Activated naive CD8-positive, alpha-beta T cell (primary cell): ENCODE data around the gene CYBB.

ENCODE experiments used
- H3K27ac Mint-ChIP-seq: one replicate; pipeline ENCODE4 v1.8.0; 2021; ENCODE audit warnings: mixed read lengths
- H3K27me3 Mint-ChIP-seq: one replicate; pipeline ENCODE4 v1.8.0; 2021; ENCODE audit warnings: mixed read lengths
- H3K36me3 Mint-ChIP-seq: one replicate; pipeline ENCODE4 v1.8.0; 2021; ENCODE audit warnings: mixed read lengths
- H3K4me1 Mint-ChIP-seq: one replicate; pipeline ENCODE4 v1.8.0; 2021; ENCODE audit warnings: low read depth, mixed read lengths
- H3K4me3 Mint-ChIP-seq: one replicate; pipeline ENCODE4 v1.8.0; 2021; ENCODE audit warnings: mild to moderate bottlenecking, mixed read lengths
- H3K9me3 Mint-ChIP-seq: one replicate; pipeline ENCODE4 v1.8.0; 2021; ENCODE audit warnings: low read depth, mixed read lengths

Gene CYBB

GRCh38 chrX:37779857-37780256, at the start of gene CYBB:
CYBB (plus strand) TSS chrX:37780059; CDS start chrX:37780078, 19 bp downstream.
- no peaks in the 10 kb centered on the region for H3K36me3 Mint-ChIP-seq
- H3K4me3 Mint-ChIP-seq, result no peak within 1 kb of the TSS
- no peak within 1 kb of the TSS for H3K27ac Mint-ChIP-seq
- H3K4me1 Mint-ChIP-seq, result peaks cover 26% of the 10 kb centered on the region
- no peaks in the 10 kb centered on the region for H3K9me3 Mint-ChIP-seq
- no peaks in the 10 kb centered on the region for H3K27me3 Mint-ChIP-seq

- no peaks in the 10 kb centered on the region for H3K9me3 Mint-ChIP-seq
- no peaks in the 10 kb centered on the region for H3K27me3 Mint-ChIP-seq
- peaks cover 14% of the 10 kb centered on the region for H3K4me1 Mint-ChIP-seq
- H3K27ac Mint-ChIP-seq, result no peak overlapping the region
- no peaks in the 10 kb centered on the region for H3K36me3 Mint-ChIP-seq
- H3K4me3 Mint-ChIP-seq, result no peak overlapping the region
Measured at GRCh38 chrX:37745354-37745753, 34.5 kb upstream of the CYBB start.

- H3K4me3 Mint-ChIP-seq, result no peak overlapping the region
- peaks cover 14% of the 10 kb centered on the region for H3K4me1 Mint-ChIP-seq
- no peak overlapping the region for H3K27ac Mint-ChIP-seq
- H3K9me3 Mint-ChIP-seq, result no peaks in the 10 kb centered on the region
- H3K36me3 Mint-ChIP-seq, result no peaks in the 10 kb centered on the region
- H3K27me3 Mint-ChIP-seq, result no peaks in the 10 kb centered on the region
Measured at GRCh38 chrX:37745835-37746217, 34.0 kb upstream of the CYBB start.

- peak overlapping the region; percentile 64 for H3K27ac Mint-ChIP-seq
- no peaks in the 10 kb centered on the region for H3K27me3 Mint-ChIP-seq
- H3K4me3 Mint-ChIP-seq, result no peak overlapping the region
- H3K4me1 Mint-ChIP-seq, result peaks cover 17% of the 10 kb centered on the region
- H3K9me3 Mint-ChIP-seq, result no peaks in the 10 kb centered on the region
- no peaks in the 10 kb centered on the region for H3K36me3 Mint-ChIP-seq
Measured at GRCh38 chrX:37746218-37746941, 33.5 kb upstream of the CYBB start.

- Mint-ChIP-seq H3K36me3 (no peaks in the 10 kb centered on the region), H3K9me3 (no peaks in the 10 kb centered on the region), H3K27ac (no peak overlapping the region), H3K4me1 (peaks cover 19% of the 10 kb centered on the region), H3K4me3 (no peak overlapping the region), H3K27me3 (no peaks in the 10 kb centered on the region)
Measured at GRCh38 chrX:37746951-37747350, 32.9 kb upstream of the CYBB start.

- Mint-ChIP-seq H3K4me3 (no peak overlapping the region), H3K27me3 (no peaks in the 10 kb centered on the region), H3K4me1 (peaks cover 8% of the 10 kb centered on the region), H3K36me3 (no peaks in the 10 kb centered on the region), H3K9me3 (no peaks in the 10 kb centered on the region), H3K27ac (no peak overlapping the region)
Measured at GRCh38 chrX:37752281-37752680, 27.6 kb upstream of the CYBB start.

GRCh38 chrX:37752936-37753335, 26.9 kb upstream of the CYBB start:
- Mint-ChIP-seq H3K27me3 (no peaks in the 10 kb centered on the region), H3K9me3 (no peaks in the 10 kb centered on the region), H3K4me1 (peaks cover 15% of the 10 kb centered on the region), H3K27ac (no peak overlapping the region), H3K4me3 (no peak overlapping the region), H3K36me3 (no peaks in the 10 kb centered on the region)

- Mint-ChIP-seq H3K36me3 (no peaks in the 10 kb centered on the region), H3K27ac (no peak overlapping the region), H3K4me3 (no peak overlapping the region), H3K27me3 (no peaks in the 10 kb centered on the region), H3K9me3 (no peaks in the 10 kb centered on the region), H3K4me1 (peaks cover 16% of the 10 kb centered on the region)
Measured at GRCh38 chrX:37753384-37753783, 26.5 kb upstream of the CYBB start.

GRCh38 chrX:37754516-37754915, 25.3 kb upstream of the CYBB start:
- Mint-ChIP-seq H3K4me1 (peaks cover 16% of the 10 kb centered on the region), H3K4me3 (no peak overlapping the region), H3K36me3 (no peaks in the 10 kb centered on the region), H3K27ac (no peak overlapping the region), H3K9me3 (no peaks in the 10 kb centered on the region), H3K27me3 (no peaks in the 10 kb centered on the region)

GRCh38 chrX:37755025-37755424, 24.8 kb upstream of the CYBB start:
- H3K27me3 Mint-ChIP-seq, result no peaks in the 10 kb centered on the region
- H3K4me1 Mint-ChIP-seq, result peaks cover 16% of the 10 kb centered on the region
- no peak overlapping the region for H3K4me3 Mint-ChIP-seq
- H3K27ac Mint-ChIP-seq, result no peak overlapping the region
- H3K36me3 Mint-ChIP-seq, result no peaks in the 10 kb centered on the region
- H3K9me3 Mint-ChIP-seq, result no peaks in the 10 kb centered on the region

- H3K9me3 Mint-ChIP-seq, result no peaks in the 10 kb centered on the region
- peak overlapping the region; percentile 50 for H3K27ac Mint-ChIP-seq
- H3K36me3 Mint-ChIP-seq, result no peaks in the 10 kb centered on the region
- no peaks in the 10 kb centered on the region for H3K27me3 Mint-ChIP-seq
- no peak overlapping the region for H3K4me3 Mint-ChIP-seq
- peaks cover 11% of the 10 kb centered on the region for H3K4me1 Mint-ChIP-seq
Measured at GRCh38 chrX:37757082-37757481, 22.8 kb upstream of the CYBB start.

GRCh38 chrX:37759351-37759750, 20.5 kb upstream of the CYBB start:
- H3K4me3 Mint-ChIP-seq, result no peak overlapping the region
- peaks cover 17% of the 10 kb centered on the region for H3K4me1 Mint-ChIP-seq
- no peaks in the 10 kb centered on the region for H3K9me3 Mint-ChIP-seq
- H3K27ac Mint-ChIP-seq, result no peak overlapping the region
- no peaks in the 10 kb centered on the region for H3K36me3 Mint-ChIP-seq
- H3K27me3 Mint-ChIP-seq, result no peaks in the 10 kb centered on the region

- H3K27ac Mint-ChIP-seq, result no peak overlapping the region
Measured at GRCh38 chrX:37759878-37760418, 19.9 kb upstream of the CYBB start.

GRCh38 chrX:37763400-37763799, 16.5 kb upstream of the CYBB start:
- Mint-ChIP-seq H3K27me3 (no peaks in the 10 kb centered on the region), H3K36me3 (no peaks in the 10 kb centered on the region), H3K9me3 (no peaks in the 10 kb centered on the region), H3K27ac (no peak overlapping the region), H3K4me1 (peaks cover 8% of the 10 kb centered on the region), H3K4me3 (no peak overlapping the region)

More at GRCh38 chrX:37759878-37760418, 19.9 kb upstream of the CYBB start:
- Mint-ChIP-seq H3K9me3 (no peaks in the 10 kb centered on the region), H3K4me1 (peaks cover 17% of the 10 kb centered on the region), H3K27me3 (no peaks in the 10 kb centered on the region), H3K4me3 (no peak overlapping the region), H3K36me3 (no peaks in the 10 kb centered on the region)

GRCh38 chrX:37765507-37765906, 14.4 kb upstream of the CYBB start:
- H3K4me1 Mint-ChIP-seq, result peaks cover 8% of the 10 kb centered on the region
- no peak overlapping the region for H3K4me3 Mint-ChIP-seq
- no peaks in the 10 kb centered on the region for H3K36me3 Mint-ChIP-seq
- no peaks in the 10 kb centered on the region for H3K9me3 Mint-ChIP-seq
- H3K27me3 Mint-ChIP-seq, result no peaks in the 10 kb centered on the region
- H3K27ac Mint-ChIP-seq, result no peak overlapping the region

GRCh38 chrX:37767430-37767829, 12.4 kb upstream of the CYBB start:
- Mint-ChIP-seq H3K4me1 (peaks cover 8% of the 10 kb centered on the region), H3K27me3 (no peaks in the 10 kb centered on the region), H3K27ac (no peak overlapping the region), H3K36me3 (no peaks in the 10 kb centered on the region), H3K9me3 (no peaks in the 10 kb centered on the region), H3K4me3 (no peak overlapping the region)
